Left lobe of liver (tissue), 2 donors: ENCODE measurements around the gene CPLX1. TPM values are rescaled to one million over a fixed set of nuclear protein-coding genes. Genes with fewer than 3 reads are reported as not detected.
"Not testable (repeated sequence)": the region's sequence is repeated elsewhere in the genome, so short reads cannot be mapped to it uniquely, and the experiment has no call there.

Experiments used
- ATAC-seq: fragments of 200-7000 bp; cut with Tn5 transposase; one replicate; pipeline ENCODE4 v1.9.1; 2020; ENCODE audit warnings: mild to moderate bottlenecking, moderate library complexity
- DNase-seq: peaks from one replicate; pipeline ENCODE4 v3.0.0-alpha.2; 2020; ENCODE audit warnings: low spot score
- total RNA-seq: library from RNA; stranded (reverse); gene quantifications from one replicate; pipeline ENCODE4 v1.2.1, GENCODE V29; 2021
- donor health status: DM: no; HTN: no; CAD: no; lungs with moderate emphysema.
- donor health status: DM: no; HTN: yes; CAD: no.

CPLX1 gene
- total RNA-seq, 1 donor from 2014 or later: 1.5 TPM

DNA sequence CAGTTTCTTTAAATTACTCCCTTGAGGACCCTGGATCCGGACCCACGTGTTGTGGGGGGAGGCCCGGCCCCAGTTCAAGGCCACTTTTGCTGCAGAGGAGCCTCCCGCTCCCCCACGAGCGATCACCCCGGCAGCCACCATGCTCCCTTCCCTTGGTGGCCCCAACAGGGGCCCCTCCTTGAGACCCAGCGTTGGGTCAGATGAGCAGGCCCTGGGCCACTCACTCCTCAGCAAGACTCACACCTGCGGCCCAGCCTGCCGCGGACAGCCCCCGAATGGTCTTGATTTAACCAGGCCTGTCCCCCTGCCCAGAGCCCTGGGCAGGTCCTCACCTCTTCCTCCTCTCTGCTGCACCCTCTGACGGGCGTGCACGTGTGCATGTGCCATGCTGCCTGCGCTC lies 4.3 kb downstream of the CPLX1 start:
- DNase-seq (no peak), ATAC-seq (no peak)

DNA sequence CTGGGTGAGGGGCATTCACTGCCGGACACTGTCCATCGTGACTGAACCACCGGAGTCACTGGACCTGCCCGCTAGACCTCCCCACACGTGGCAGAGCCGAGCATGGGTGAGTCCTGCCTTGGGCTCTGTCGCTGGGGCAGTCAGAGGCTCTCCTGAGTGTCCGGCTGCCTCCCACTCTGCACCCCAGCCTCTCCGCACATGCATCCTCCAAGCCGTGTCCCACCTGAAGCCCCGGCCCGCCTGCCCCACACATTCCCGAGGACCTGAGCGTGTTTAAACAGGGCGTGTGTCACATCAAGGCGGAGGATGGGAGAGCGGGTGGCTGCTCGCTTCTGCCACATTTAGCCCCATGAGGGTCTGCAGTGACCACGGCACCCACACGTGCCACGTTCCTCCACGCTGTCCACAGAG lies 4.7 kb downstream of the CPLX1 start:
- ATAC-seq: no peak
- no peak for DNase-seq

DNA sequence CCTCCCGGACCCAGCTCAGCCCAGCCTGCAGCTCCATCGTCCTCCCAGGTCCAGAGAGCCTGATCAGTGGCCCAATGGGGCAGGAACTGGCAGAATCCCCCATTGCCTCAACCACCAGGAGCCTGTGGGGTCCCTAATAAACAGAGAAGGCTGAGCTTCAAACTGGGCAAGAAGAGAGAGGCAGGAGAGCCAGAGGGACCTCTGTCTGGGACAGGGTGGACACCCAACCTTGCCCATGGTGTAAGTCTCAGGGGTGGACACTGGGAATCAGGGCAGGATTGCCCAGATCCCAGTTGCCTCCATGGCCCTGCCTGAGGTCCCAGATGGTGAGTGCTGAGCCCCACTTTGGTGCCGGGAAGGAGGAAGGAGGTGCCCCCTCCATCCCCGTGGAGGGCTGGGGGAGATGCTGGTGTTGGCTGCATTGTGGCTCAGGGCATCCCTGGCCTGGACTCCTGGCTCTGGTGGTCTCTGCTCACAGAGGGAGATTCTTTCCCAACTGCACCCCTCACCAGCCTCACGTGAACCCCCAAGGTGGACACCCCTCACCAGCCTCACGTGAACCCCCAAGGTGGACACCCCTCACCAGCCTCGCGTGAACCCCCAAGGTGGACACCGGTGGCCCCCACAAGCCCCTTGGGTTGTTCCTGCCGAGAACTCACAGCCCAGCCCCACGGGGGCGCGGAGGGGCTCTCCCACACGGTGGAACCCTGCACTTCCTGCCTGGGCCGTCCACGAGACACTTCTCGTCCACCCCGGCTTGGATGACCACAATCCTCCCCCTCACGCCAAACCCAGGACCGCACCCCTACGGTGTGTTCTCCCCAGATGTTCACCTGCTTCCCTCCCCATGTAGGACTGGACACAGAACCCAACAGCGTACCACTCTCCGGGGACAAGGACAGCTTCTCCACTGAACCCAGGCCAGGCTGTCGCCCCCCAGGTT lies 5.4 kb downstream of the CPLX1 start:
- DNase-seq (no peak), ATAC-seq (no peak)

DNA sequence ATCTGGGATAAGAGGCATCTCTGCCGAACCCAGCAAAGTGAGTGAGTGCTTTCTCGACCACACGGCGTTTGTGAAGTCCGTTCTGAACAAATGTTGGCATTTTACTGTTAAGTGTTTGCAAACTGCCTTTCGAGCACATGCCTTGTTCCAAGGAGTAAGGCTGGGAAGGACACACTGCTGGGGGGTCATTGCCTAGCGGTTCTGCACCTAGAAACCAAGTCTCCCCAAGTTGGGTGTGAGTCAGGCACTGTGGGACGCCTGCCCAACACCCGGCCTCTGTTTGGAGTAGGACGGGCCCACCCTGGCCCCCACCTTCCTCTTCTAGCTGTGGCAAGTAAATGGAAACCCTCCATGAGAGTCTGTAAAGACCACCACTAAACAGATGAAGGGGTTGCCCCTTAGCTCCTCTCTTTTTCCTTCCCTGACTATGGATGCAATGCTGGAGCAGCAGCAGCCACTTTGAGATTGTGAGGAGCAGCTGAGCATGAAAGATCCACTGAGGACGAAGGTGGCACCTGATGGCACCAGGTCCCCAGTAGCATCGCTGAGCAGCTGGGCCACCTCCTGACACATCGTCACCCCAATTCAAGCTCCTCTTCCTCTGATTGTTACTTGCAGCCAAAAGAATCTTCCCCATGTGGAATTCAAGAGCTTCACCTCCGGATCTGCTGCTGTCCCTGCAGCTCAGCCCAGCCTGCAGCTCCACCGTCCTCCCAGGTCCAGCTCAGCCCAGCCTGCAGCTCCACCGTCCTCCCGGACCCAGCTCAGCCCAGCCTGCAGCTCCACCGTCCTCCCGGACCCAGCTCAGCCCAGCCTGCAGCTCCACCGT lies 6.3 kb downstream of the CPLX1 start:
- ATAC-seq (no peak), DNase-seq (no peak)

DNA sequence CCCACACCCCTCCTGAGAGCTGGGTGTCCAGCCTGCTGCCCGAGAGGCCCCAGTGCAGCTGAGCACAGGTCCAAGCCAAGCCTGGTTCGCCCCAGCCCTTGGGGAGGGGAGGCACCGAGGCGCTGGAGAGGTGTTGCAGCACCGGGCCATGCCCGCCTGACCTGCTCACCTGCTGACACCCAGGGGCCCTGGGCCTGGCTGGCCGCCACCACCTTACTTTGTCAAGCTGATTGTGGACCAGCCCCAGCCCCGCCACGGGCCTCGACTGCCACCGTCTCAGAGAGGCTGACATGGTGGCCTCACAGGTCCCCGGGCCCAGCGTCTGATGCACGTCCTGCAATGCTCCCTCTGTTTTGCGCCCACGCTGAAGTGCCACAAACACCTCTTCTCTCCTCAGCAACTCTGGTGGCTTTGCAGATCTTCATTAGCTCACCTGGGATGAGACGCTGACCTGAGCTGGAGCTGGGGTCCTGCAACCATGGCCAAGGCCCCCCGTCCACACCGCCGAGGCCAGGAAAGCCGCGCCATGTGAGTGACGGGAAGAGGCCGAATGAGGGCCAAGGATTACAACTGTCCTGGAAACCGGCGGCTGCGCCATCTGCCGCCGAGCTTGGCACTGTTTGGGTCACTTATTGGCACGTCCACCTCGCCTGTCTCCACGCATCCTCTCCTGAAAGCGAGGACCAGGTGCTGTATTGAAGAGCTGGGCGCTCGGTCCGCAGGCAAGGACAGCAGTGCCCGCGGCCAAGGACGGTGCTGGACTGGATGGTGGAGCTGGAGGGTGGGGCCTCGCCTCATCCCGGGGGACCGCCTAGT lies 7.6 kb downstream of the CPLX1 start:
- no peak for ATAC-seq

DNA sequence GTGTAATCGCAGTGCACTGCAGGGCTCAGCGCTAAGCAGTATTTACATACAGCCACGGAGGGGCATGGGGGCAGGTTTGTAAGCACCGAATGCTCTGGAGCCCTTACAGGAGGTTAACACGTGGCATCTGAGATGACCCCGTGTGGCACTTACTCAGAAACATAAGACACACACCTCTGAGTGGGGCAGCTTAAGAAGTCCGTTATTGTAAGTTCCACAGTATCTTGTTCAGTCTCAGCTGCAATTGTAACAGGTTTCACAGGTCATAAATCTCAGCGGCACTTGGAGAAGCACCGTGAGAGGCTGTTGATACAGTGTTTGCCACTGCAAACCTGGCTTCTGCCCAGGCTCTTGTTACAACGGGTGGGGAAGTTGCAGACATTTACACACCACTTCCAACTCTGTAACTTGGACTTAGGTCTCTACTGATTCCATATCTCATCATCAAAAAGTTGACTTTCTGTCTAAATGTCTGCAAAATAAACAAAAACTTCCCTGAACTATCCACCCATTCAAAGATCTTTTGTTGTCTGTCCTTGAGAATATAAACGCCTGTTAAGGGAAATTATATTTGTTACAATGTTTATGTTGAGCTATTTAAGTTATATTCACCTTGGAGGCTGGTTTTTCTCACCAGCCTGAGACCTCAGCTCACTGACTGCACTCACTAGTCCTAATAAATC lies 10.3 kb downstream of the CPLX1 start:
- peak; percentile 78 for ATAC-seq
- DNase-seq: no peak

More for the DNA sequence above, 7.6 kb downstream of the CPLX1 start:
- DNase-seq: peak; percentile 39

DNA sequence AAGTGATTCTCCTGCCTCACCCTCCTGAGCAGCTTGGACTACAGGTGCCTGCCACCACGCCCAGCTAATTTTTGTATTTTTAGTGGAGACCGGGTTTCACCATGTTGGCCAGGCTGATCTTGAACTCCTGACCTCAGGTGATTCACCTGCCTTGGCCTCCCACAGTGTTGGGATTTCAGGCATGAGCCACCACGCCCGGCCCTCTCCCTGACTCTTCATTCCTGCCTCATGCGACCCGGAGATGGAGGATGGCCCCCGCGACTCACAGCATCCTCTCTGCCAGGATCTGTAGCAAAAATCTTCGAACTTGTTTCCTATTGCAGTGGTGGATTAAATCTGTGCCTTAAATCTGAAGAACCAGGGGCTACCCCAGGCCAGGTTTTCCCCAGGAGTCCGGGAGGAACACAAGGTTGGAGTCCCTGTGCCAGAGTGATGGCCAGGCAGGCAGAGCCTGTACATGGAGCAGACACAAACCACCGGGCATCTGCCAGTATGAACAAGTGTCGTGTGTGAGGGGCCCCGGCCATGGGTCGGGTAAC lies 11.5 kb downstream of the CPLX1 start:
- no peak for ATAC-seq

DNA sequence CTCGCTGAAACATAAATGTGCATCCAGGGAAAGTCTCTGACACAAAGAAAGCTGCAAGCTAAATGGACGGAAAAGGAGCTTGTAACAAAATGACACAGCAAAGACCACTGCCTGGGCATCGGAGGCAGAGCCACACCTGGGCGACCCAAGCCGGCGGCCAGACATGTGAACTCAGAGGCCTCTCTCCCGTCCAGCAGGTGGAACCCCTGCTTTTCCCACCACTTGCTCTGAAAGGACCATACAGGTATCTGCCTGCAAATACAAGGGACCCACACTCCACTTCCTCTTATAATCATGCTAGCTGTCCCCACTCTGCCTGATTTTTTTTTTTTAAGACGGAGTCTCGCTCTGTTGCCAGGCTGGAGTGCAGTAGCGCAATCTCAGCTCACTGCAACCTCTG lies 12.0 kb downstream of the CPLX1 start:
- DNase-seq (no peak), ATAC-seq (no peak)

More for the DNA sequence above, 11.5 kb downstream of the CPLX1 start:
- no peak for DNase-seq

DNA sequence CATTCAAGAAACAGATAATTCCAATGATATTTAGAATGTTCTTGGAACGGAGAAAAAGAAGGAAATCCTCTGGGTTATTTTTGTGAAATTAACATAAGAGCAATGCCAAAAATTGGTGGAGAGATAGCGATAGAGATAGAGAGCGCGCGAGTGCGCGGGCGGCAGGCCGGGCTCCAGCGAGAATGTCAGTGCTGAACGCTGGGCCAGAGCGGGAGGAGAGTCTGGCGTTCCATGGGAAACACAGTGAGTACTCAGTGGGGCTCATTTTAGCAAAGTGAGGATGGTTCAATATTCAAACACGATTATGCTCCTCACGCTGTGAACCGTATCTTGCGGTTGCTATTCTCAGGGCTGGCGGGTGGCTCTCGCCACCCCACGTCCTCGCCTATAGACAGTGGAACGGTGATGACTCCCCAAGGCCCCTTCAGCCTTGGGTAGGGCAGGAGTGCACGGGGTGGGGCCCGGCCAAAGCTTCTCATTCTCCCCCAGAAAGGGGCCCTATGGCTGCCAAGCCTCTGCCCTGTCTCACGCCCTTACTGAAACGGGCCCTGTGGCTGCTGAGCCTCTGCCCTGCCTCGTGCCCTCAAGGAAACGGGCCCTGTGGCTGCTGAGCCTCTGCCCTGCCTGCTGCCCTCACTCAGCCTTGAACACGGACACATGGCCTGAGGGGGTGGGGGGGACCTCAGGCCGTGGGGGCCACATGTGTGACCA lies 16.9 kb downstream of the CPLX1 start:
- no peak for DNase-seq
- ATAC-seq: no peak

DNA sequence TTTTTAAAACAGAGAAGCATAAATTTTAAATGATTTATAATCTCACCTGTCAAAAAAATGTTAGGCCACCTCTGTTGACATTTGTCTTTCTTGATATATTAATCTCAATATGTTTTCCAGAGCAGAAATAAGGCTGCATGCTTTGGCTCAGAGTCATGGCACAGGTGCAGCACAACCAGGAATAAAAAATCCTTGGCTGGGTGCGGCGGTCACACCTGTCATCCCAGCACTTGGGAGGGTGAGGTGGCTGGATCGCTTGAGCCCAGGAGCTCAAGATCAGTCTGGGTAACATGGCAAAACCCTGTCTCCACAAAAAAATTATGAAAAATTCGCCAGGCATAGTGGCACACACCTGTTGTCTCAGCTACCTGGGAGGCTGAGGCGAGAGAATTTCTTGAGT lies 18.1 kb downstream of the CPLX1 start:
- ATAC-seq: no peak
- DNase-seq: no peak

DNA sequence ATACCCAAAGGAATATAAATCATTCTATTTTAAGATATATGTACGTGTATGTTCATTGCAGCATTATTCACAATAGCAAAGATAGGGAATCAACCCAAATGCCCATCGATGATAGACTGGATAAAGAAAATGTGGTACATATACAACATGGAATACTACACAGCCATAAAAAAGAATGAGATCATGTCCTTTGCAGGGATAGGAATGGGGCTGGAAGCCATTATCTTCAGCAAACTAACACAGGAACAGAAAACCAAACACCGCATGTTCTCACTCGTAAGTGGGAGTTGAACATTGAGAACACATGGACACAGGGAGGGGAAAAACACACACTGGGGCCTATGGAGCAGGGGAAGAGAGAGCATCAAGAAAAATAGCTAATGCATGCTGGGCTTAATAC lies 18.9 kb downstream of the CPLX1 start:
- not testable (repeated sequence) for DNase-seq, ATAC-seq

DNA sequence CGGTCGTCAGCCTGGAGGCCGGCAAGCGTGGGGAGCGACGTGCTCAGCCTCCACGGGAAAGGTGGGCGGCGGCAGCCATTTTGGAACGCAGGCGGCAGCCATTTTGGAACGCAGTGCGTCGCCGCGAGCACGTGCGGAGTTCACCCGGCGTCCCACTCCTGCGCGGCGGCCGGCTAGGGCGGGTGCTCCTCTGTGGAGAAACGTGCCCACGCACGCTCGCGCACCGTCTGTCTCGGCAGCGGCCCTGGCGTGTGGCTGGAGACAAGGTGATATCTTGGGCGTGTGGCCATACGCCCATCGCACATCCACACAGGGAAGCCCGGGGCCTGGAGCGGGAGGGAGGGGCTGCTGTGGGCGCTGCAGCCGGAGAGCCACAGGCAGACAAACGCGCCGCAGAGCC lies 21.1 kb downstream of the CPLX1 start:
- no peak for ATAC-seq

DNA sequence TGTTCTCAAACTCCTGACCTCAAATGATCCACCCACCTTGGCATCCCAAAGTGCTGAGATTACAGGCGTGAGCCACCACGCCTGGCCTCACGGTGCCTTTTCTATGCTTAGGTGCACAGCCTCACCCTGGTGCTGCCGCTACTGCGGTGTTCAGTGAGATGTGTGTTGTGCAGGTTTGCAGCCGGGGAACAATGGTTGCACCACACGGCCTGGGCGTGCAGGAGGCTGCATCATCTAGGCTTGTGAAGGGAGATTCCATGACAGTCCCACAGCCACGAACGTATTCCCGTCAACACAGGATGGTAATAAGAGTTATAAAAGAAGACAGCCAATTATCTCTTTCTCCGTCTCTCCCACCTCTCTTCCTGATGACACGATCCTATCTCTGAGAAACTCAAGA lies 22.0 kb downstream of the CPLX1 start:
- ATAC-seq: no peak
- no peak for DNase-seq

More for the DNA sequence above, 21.1 kb downstream of the CPLX1 start:
- no peak for DNase-seq

DNA sequence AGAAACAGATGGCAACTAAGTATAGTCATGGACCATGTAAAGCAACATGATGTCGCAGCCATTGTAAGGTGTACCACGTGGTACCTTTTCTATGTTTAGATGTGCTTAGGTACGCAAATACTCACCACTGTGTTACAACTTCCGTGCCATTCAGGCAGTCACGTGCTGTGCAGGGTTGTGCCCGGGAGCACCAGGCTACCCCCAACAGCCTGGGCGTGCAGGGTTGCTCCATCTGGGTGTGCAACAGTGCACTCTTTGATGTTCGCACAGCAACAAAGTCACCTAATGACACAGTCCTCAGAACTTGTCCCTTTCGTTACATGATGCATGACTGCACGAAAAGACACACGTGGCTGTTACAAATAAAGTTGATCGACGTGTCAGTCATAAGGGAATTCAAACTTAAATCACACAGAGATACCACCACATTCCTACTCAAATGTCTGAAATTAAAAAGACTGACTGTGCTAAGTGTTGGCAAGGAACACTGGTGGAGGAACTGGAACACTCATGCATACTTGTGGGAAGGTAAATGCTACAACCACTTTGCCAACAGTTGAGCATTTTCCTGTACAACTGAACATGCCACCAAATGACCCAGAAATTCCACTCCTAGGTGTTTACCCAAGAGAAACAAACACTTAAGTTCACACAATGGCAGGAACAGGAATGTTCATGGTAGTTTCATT lies 24.3 kb downstream of the CPLX1 start:
- DNase-seq (no peak), ATAC-seq (no peak)

DNA sequence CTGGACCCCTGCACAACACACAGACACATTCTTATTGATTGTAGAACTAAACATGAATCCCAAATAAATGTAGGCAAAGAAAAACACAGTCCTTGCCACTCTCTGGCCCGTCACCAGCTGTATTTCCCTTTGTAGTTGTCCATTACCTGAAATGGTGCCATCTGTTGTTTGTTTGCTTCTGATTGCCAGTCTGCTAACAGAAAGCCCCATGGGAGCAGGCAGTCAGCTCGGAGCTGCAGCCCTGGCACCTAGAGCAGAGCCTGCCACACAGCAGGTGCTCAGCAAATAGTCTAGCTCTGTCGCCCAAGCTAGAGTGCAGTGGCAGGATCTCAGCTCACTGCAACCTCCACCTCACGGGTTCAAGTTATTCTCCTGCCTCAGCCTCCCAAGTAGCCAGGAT lies 28.9 kb downstream of the CPLX1 start:
- peak; percentile 90 for ATAC-seq
- peak; percentile 65 for DNase-seq

DNA sequence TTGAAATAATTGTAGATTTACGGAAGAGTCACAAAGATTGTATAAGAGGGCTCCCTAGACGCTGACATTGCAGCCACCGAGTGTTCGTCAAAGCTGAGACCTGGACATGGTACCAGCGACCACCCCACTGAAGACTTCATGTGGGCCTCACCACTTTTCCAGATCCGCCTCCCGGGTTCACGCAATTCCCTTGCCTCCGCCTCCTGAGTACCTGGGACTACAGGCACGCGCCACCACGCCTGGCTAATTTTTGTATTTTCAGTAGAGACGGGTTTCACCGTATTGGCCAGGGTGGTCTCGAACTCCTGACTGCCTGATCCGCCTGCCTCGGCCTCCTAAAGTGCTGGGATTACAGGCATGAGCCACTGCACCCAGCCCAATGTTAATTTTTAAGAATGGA lies 29.7 kb downstream of the CPLX1 start:
- DNase-seq (no peak), ATAC-seq (no peak)

DNA sequence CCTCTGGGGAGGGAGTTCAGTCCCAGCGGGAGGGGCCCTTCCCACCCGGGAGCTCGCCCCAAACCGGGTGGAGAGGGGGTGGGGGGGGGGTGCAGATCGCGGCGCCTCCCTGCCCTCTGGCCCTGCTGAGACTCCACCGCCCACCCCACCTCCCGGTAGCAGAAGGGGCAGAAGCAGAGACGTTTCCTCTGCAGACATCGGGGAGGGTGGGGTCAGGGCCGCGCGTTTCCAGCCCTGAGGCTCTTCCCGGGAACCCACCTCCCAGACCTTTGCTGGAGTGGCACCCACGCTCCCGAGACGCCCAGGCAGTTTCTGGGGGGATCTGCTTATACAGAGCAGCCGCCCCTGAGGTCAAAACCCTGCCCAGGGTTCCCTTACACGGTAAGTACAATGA lies 30.2 kb downstream of the CPLX1 start:
- no peak for DNase-seq
- ATAC-seq: no peak

DNA sequence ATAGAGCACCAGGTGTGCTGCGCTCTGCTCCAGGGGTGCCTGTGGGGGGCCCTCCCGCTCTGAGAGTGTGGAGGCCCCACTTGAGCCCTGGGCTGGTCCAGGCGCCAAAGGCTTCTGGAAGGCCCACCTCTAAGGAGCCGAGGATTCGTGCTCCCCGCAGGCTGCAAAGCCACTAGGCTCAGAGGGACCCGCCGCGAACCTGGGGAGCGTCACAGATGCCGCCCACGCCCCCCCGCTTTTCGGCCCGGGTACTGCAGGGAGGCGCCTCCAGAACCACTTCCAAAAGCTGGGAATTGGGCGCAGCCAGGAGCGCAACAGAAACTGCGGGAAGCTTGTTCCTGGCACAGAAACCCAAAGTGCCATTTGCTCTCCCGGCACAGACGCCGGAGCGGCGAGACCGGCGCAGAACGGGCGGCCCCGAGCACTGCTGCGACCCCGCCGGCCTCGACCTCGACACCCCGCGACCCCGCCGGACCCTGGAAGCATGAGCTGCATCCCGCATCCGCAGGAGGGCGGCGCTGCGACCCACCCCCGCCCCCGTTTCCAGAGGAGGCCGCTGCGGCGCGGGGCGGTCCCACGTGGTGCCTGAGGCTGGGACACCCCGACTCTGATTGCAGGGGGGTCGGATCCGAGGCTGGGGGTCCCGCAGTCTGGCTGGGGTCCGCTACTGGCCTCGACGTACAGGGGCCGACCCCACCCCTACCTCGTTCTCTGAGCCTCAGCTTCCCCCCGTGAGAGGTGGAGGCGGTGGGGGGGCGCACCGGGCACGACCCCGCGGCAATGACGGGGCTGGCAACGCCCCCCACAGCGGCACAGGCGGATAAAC lies 30.8 kb downstream of the CPLX1 start:
- ATAC-seq (peak; percentile 46), DNase-seq (no peak)
